Ammon's horn (tissue), 1 donor: ENCODE measurements around the gene DNAJC5.

Experiments used
- DNase-seq: peaks from one replicate; pipeline ENCODE4 v3.0.0-alpha.2; 2016; ENCODE audit warnings: low spot score

The DNAJC5 gene

GRCh38 chr20:63884506-63885263 lies 10.2 kb upstream of the DNAJC5 start:
- no peak for DNase-seq

GRCh38 chr20:63885264-63886053 lies 9.5 kb upstream of the DNAJC5 start:
- no peak for DNase-seq

- no peak for DNase-seq
Measured at GRCh38 chr20:63886054-63886419, 8.9 kb upstream of the DNAJC5 start.

GRCh38 chr20:63886921-63887320 lies 8.0 kb upstream of the DNAJC5 start:
- DNase-seq = no peak

GRCh38 chr20:63889241-63890200 lies 5.4 kb upstream of the DNAJC5 start:
- DNase-seq = no peak

- no peak for DNase-seq
Measured at GRCh38 chr20:63890201-63890576, 4.7 kb upstream of the DNAJC5 start.

GRCh38 chr20:63890616-63891015 lies 4.3 kb upstream of the DNAJC5 start:
- no peak for DNase-seq

GRCh38 chr20:63891061-63892002 lies 3.6 kb upstream of the DNAJC5 start:
- DNase-seq = no peak

GRCh38 chr20:63892402-63892801 lies 2.5 kb upstream of the DNAJC5 start:
- no peak for DNase-seq

GRCh38 chr20:63893999-63894357 lies 948 bp upstream of the DNAJC5 start:
- DNase-seq = no peak

- no peak for DNase-seq
Measured at GRCh38 chr20:63895202-63895951, 451 bp downstream of the DNAJC5 start.

- no peak for DNase-seq
Measured at GRCh38 chr20:63895952-63896263, 982 bp downstream of the DNAJC5 start.

GRCh38 chr20:63896264-63897105 lies 1.6 kb downstream of the DNAJC5 start:
- peak; percentile 77 for DNase-seq

GRCh38 chr20:63897978-63898561 lies 3.1 kb downstream of the DNAJC5 start:
- DNase-seq = no peak

GRCh38 chr20:63898882-63899558 lies 4.1 kb downstream of the DNAJC5 start:
- no peak for DNase-seq

GRCh38 chr20:63900413-63900812 lies 5.5 kb downstream of the DNAJC5 start:
- DNase-seq = no peak

GRCh38 chr20:63903796-63904561 lies 9.1 kb downstream of the DNAJC5 start:
- no peak for DNase-seq
